K562 (cell line): ENCODE data around the gene MYH9. TPM values are rescaled to one million over a fixed set of nuclear protein-coding genes. Genes with fewer than 3 reads are reported as not detected.

Experiments
- ELF1 ChIP-seq: fragments of 200-800 bp; sonication (Bioruptor generic); IDR thresholded peaks from 2 replicates; pipeline ENCODE4 v1.6.1; 2016; ENCODE audit warnings: missing genetic modification characterization, missing compliant biosample characterization
- FOS ChIP-seq: IDR thresholded peaks from 3 replicates; pipeline ENCODE4 v1.6.1; 2011; ENCODE audit not compliant: insufficient read length; ENCODE audit errors: extremely low read depth
- FOXK1 ChIP-seq: sonication (generic); formaldehyde crosslinking; IDR thresholded peaks from 2 replicates; pipeline ENCODE4 v1.8.0; 2022; ENCODE audit warnings: missing genetic modification reagents, mild to moderate bottlenecking, borderline replicate concordance
- GABPB2 ChIP-seq: fragments of 250-450 bp; sonication (Bioruptor Pico); conservative IDR thresholded peaks from 2 replicates; pipeline ENCODE4 v1.5.1; 2021; ENCODE audit warnings: mild to moderate bottlenecking
- NR1H2 ChIP-seq: sonication (generic); formaldehyde crosslinking; IDR thresholded peaks from 2 replicates; pipeline ENCODE4 v1.4.0; 2020; ENCODE audit warnings: mild to moderate bottlenecking, missing genetic modification reagents
- RERE ChIP-seq: sonication (generic); formaldehyde crosslinking; IDR thresholded peaks from 2 replicates; pipeline ENCODE4 v1.8.0; 2023; ENCODE audit warnings: missing genetic modification reagents, mild to moderate bottlenecking, borderline replicate concordance
- SP1 ChIP-seq: sonication (generic); formaldehyde crosslinking; IDR thresholded peaks from 2 replicates; pipeline ENCODE4 v1.8.1; 2022; ENCODE audit warnings: mild to moderate bottlenecking, missing genetic modification reagents
- SREBF2 ChIP-seq: sonication (generic); formaldehyde crosslinking; IDR thresholded peaks from 2 replicates; pipeline ENCODE4 v1.4.0; 2020; ENCODE audit warnings: mild to moderate bottlenecking, missing genetic modification reagents
- SRSF1 ChIP-seq: fragments of 200-400 bp; formaldehyde crosslinking; IDR thresholded peaks from 2 replicates; pipeline ENCODE4 v1.6.1; 2017; ENCODE audit warnings: mild to moderate bottlenecking, low read depth, low read length, moderate library complexity
- TRIM25 ChIP-seq: fragments of 450-650 bp; IDR thresholded peaks from 2 replicates; pipeline ENCODE4 v1.7.0; 2016; ENCODE audit warnings: borderline replicate concordance
- U2AF1 ChIP-seq: fragments of 200-400 bp; formaldehyde crosslinking; optimal IDR thresholded peaks from 2 replicates; pipeline ENCODE3; 2017; ENCODE audit warnings: mild to moderate bottlenecking, low read depth, low read length, moderate library complexity
- ZNF23 ChIP-seq: fragments of 250-450 bp; sonication (Bioruptor Pico); IDR thresholded peaks from 2 replicates; pipeline ENCODE4 v1.4.0; 2020; ENCODE audit warnings: mild to moderate bottlenecking
- ZNF280A ChIP-seq: fragments of 450-650 bp; IDR thresholded peaks from 2 replicates; pipeline ENCODE4 v1.6.1; 2018; ENCODE audit warnings: mild to moderate bottlenecking, low read depth; ENCODE audit not compliant: partially characterized antibody
- ZNF444 ChIP-seq: fragments of 250-450 bp; sonication (Bioruptor Pico); IDR thresholded peaks from 2 replicates; pipeline ENCODE4 v1.4.0; 2020; ENCODE audit warnings: mild to moderate bottlenecking, moderate library complexity
- polyA plus RNA-seq, 8 experiments: library from polyadenylated mRNA; depleted of rRNA in 4 of 8; stranded (reverse) in 5 of 8; unstranded in 3 of 8; fragments of >200 nt; fragmentation: Nextera tagmentation in 2 of 8; fragmentation: Illumina TruSeq in 1 of 8; extraction: Ambion mirVana in 2 of 8; extraction: Trizol in 1 of 8; gene quantifications; 2 replicates each; pipeline versions ENCODE4 v1.2.1 to v1.2.3, GENCODE V29; 2011 to 2014; ENCODE audit warnings: inconsistent platforms in 1 of 8, missing spikeins in 1 of 8
- total RNA-seq, 7 experiments: library from RNA; depleted of rRNA in 6 of 7; stranded (reverse); fragments of >200 nt in 6 of 7; fragmentation: Illumina TruSeq in 2 of 7; extraction: Trizol in 2 of 7; gene quantifications; 2 replicates each; pipeline versions ENCODE4 v1.2.1 to v1.2.3, GENCODE V29; 2011 to 2021; ENCODE audit warnings: low replicate concordance in 1 of 7

The MYH9 gene
- total and polyA plus RNA-seq, 9 of the 15 experiments (the other 6 are each of a cell fraction or from before 2014, with no cell fraction given): 0.71 to 111 (median 24.6) TPM

- TF ChIP-seq RERE (CRISPR knock-in tag): no peak
- TF ChIP-seq TRIM25: no peak
- no peak for TF ChIP-seq SRSF1
- TF ChIP-seq ZNF280A: no peak
- TF ChIP-seq FOXK1: no peak
- no peak for TF ChIP-seq ZNF444 (CRISPR knock-in tag)
- TF ChIP-seq SREBF2: no peak
- TF ChIP-seq NR1H2: no peak
- no peak for TF ChIP-seq U2AF1
- no peak for TF ChIP-seq SP1 (CRISPR knock-in tag)
- TF ChIP-seq FOS: no peak
- TF ChIP-seq ELF1 (tag): 0 out of 2 replicates have a peak, but pooled peaks have one; percentile 40
- no peak for TF ChIP-seq ZNF23 (CRISPR knock-in tag)
- no peak for TF ChIP-seq GABPB2
Observed at GRCh38 chr22:36425977-36426523, 38.3 kb upstream of the MYH9 start (continued).
